HEK293 (cell line): ENCODE data around the gene CNGA4.

ENCODE experiments used
- CTCF ChIA-PET: fragments of 350-600 bp; formaldehyde crosslinking; extraction: SDS; loops from one replicate; lab custom pipeline; 2021; ENCODE audit warnings: antibody characterized with exemption; lab: Yijun Ruan, JAX
- POLR2A ChIA-PET: fragments of 300-600 bp; formaldehyde crosslinking; extraction: SDS; loops from one replicate; lab custom pipeline; 2020; ENCODE audit warnings: antibody characterized with exemption, inconsistent platforms; lab: Yijun Ruan, JAX
- H3K27ac ChIP-seq: fragments of 200-500 bp; sonication (Bioruptor generic); 2 replicates; pipeline ENCODE4 v1.5.1; 2014; ENCODE audit warnings: low read depth, low read length, control low read depth, inconsistent platforms; ENCODE audit errors: extremely low read depth
- H3K36me3 ChIP-seq, 2 experiments: fragments of 200-500 bp in 1 of 2; sonication (Bioruptor generic) in 1 of 2; 1 replicate in 1 of 2; 2 replicates in 1 of 2; pipeline ENCODE4 v1.5.1; 2014 to 2017; ENCODE audit warnings: inconsistent platforms in 2 of 2, low read length in 2 of 2; ENCODE audit not compliant: control insufficient read depth in 2 of 2, insufficient read depth in 1 of 2
- H3K4me1 ChIP-seq: fragments of 200-500 bp; sonication (Bioruptor generic); 2 replicates; pipeline ENCODE4 v1.5.1; 2014; ENCODE audit warnings: mild to moderate bottlenecking, low read length, inconsistent platforms; ENCODE audit not compliant: control insufficient read depth, insufficient read depth
- H3K4me3 ChIP-seq: 2 replicates; pipeline ENCODE4 v1.5.1; 2011; ENCODE audit warnings: low read depth, mild to moderate bottlenecking, control low read depth, low read length, moderate library complexity
- H3K9me3 ChIP-seq: fragments of 200-500 bp; sonication (Bioruptor generic); 2 replicates; pipeline ENCODE4 v1.5.1; 2014; ENCODE audit warnings: low read depth, low read length, inconsistent platforms; ENCODE audit not compliant: control insufficient read depth, insufficient read depth
- EGR2 ChIP-seq: fragments of 450-650 bp; formaldehyde crosslinking; IDR thresholded peaks from 2 replicates; pipeline ENCODE4 v1.5.1; 2016; ENCODE audit warnings: low read depth, missing biosample characterization, missing genetic modification characterization
- ZIC2 ChIP-seq: fragments of 450-650 bp; formaldehyde crosslinking; IDR thresholded peaks from 2 replicates; pipeline ENCODE4 v1.5.1; 2016; ENCODE audit warnings: missing biosample characterization, missing genetic modification characterization
- ZNF169 ChIP-seq: fragments of 450-650 bp; formaldehyde crosslinking; IDR thresholded peaks from 2 replicates; pipeline ENCODE4 v1.5.1; 2016; ENCODE audit warnings: missing biosample characterization, missing genetic modification characterization
- ZNF175 ChIP-seq: fragments of 450-650 bp; formaldehyde crosslinking; IDR thresholded peaks from 2 replicates; pipeline ENCODE4 v1.5.1; 2016; ENCODE audit warnings: missing biosample characterization, missing genetic modification characterization
- ZNF239 ChIP-seq: fragments of 450-650 bp; formaldehyde crosslinking; IDR thresholded peaks from 2 replicates; pipeline ENCODE4 v1.5.1; 2016; ENCODE audit warnings: missing biosample characterization, missing genetic modification characterization
- ZNF561 ChIP-seq: fragments of 450-650 bp; IDR thresholded peaks from 2 replicates; pipeline ENCODE4 v1.5.1; 2018; ENCODE audit warnings: missing biosample characterization, missing genetic modification characterization, borderline replicate concordance
- ZNF76 ChIP-seq: fragments of 450-650 bp; formaldehyde crosslinking; IDR thresholded peaks from 2 replicates; pipeline ENCODE4; 2016; ENCODE audit warnings: low read depth, missing biosample characterization, missing genetic modification characterization, borderline replicate concordance
- ZNF777 ChIP-seq: fragments of 450-650 bp; formaldehyde crosslinking; IDR thresholded peaks from 2 replicates; pipeline ENCODE4 v1.5.1; 2017; ENCODE audit warnings: missing biosample characterization, missing genetic modification characterization, borderline replicate concordance
- ZNF791 ChIP-seq: fragments of 450-650 bp; formaldehyde crosslinking; IDR thresholded peaks from 2 replicates; pipeline ENCODE4 v1.5.1; 2016; ENCODE audit warnings: missing biosample characterization, missing genetic modification characterization
- TF ChIP-seq, protein P1 (sequence below): fragments of 450-650 bp; formaldehyde crosslinking; IDR thresholded peaks from 2 replicates; pipeline ENCODE4 v1.5.1; 2016; ENCODE audit warnings: missing biosample characterization, missing genetic modification characterization, low read depth
- TF ChIP-seq, protein P2 (sequence below): fragments of 450-650 bp; formaldehyde crosslinking; IDR thresholded peaks from 2 replicates; pipeline ENCODE4 v1.5.1; 2016; ENCODE audit warnings: missing biosample characterization, missing genetic modification characterization
- TF ChIP-seq, protein P3 (sequence below): fragments of 450-650 bp; formaldehyde crosslinking; IDR thresholded peaks from 2 replicates; pipeline ENCODE4 v1.5.1; 2016; ENCODE audit warnings: missing biosample characterization, missing genetic modification characterization
- TF ChIP-seq, protein P4 (sequence below): fragments of 450-650 bp; formaldehyde crosslinking; IDR thresholded peaks from 2 replicates; pipeline ENCODE4 v1.5.1; 2016; ENCODE audit warnings: missing biosample characterization, missing genetic modification characterization

The CNGA4 gene

DNA sequence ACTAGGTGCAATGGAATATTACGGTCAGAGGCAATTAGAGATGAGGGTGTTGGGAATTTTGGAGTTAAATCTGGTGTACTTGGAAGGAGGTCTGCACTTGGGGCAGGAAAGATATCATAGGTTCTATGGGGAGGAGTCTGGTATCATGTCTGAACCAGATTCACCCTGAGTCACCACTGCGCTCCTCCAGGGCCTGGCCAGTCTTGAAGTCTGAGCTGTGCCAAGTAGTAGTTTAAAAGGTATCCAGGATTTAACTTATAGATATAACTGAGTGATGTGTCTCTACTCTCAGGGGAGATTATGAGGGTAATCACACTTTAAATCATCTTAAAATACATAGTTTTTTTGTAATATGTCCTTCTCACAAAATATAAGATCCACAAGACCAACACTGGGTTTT lies 6.6 kb downstream of the CNGA4 start:
- POLR2A ChIA-PET: no interaction called here
- no peaks in the 10 kb centered on the region for H3K9me3 ChIP-seq
- no peak for TF ChIP-seq ZNF791 (tag by site-specific recombination)
- TF ChIP-seq EGR2 (tag by site-specific recombination): no peak
- no peak for TF ChIP-seq ZNF169
- no peak for TF ChIP-seq ZNF561
- CTCF ChIA-PET: interaction anchor here (0.6 to 1.2 kb wide), 3 partner anchors 9 to 118 kb away, joined by 3 to 4 read pairs (median 3); no protein-coding TSS in a partner anchor
- H3K36me3 ChIP-seq: no peaks in the 10 kb centered on the region
- no peaks in the 10 kb centered on the region for H3K4me1 ChIP-seq
- no peak overlapping the region for H3K4me3 ChIP-seq
- H3K27ac ChIP-seq: no peak overlapping the region

DNA sequence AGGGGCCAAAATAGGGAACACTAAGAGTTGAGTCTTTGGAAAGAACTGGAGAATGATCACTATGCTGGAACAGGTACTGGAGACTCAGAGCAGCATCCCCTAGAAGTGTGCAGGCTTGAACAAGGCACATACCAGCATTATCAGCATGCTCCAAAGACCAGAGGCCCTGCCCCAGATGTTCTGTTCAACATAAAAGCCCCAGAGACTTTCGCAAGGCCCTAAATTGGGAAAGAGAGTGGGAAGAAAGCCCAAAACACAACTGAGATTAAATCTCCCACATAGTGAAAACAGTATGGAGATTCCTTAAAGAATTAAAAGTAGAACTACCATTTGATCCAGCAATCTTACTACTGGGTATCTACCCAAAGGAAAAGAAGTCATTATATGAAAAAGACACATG lies 9.4 kb downstream of the CNGA4 start:
- H3K27ac ChIP-seq: no peak overlapping the region
- TF ChIP-seq, protein P1, sequence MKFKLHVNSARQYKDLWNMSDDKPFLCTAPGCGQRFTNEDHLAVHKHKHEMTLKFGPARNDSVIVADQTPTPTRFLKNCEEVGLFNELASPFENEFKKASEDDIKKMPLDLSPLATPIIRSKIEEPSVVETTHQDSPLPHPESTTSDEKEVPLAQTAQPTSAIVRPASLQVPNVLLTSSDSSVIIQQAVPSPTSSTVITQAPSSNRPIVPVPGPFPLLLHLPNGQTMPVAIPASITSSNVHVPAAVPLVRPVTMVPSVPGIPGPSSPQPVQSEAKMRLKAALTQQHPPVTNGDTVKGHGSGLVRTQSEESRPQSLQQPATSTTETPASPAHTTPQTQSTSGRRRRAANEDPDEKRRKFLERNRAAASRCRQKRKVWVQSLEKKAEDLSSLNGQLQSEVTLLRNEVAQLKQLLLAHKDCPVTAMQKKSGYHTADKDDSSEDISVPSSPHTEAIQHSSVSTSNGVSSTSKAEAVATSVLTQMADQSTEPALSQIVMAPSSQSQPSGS (tag by site-specific recombination): no peak
- TF ChIP-seq, protein P2, sequence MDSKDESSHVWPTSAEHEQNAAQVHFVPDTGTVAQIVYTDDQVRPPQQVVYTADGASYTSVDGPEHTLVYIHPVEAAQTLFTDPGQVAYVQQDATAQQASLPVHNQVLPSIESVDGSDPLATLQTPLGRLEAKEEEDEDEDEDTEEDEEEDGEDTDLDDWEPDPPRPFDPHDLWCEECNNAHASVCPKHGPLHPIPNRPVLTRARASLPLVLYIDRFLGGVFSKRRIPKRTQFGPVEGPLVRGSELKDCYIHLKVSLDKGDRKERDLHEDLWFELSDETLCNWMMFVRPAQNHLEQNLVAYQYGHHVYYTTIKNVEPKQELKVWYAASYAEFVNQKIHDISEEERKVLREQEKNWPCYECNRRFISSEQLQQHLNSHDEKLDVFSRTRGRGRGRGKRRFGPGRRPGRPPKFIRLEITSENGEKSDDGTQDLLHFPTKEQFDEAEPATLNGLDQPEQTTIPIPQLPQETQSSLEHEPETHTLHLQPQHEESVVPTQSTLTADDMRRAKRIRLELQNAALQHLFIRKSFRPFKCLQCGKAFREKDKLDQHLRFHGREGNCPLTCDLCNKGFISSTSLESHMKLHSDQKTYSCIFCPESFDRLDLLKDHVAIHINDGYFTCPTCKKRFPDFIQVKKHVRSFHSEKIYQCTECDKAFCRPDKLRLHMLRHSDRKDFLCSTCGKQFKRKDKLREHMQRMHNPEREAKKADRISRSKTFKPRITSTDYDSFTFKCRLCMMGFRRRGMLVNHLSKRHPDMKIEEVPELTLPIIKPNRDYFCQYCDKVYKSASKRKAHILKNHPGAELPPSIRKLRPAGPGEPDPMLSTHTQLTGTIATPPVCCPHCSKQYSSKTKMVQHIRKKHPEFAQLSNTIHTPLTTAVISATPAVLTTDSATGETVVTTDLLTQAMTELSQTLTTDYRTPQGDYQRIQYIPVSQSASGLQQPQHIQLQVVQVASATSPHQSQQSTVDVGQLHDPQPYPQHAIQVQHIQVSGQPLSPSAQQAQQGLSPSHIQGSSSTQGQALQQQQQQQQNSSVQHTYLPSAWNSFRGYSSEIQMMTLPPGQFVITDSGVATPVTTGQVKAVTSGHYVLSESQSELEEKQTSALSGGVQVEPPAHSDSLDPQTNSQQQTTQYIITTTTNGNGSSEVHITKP (tag by site-specific recombination): no peak
- TF ChIP-seq ZIC2 (tag by site-specific recombination) (no peak), ZNF76 (tag by site-specific recombination) (no peak), ZNF175 (tag by site-specific recombination) (no peak), ZNF239 (tag by site-specific recombination) (no peak), ZNF777 (tag by site-specific recombination) (no peak)
- TF ChIP-seq, protein P3, sequence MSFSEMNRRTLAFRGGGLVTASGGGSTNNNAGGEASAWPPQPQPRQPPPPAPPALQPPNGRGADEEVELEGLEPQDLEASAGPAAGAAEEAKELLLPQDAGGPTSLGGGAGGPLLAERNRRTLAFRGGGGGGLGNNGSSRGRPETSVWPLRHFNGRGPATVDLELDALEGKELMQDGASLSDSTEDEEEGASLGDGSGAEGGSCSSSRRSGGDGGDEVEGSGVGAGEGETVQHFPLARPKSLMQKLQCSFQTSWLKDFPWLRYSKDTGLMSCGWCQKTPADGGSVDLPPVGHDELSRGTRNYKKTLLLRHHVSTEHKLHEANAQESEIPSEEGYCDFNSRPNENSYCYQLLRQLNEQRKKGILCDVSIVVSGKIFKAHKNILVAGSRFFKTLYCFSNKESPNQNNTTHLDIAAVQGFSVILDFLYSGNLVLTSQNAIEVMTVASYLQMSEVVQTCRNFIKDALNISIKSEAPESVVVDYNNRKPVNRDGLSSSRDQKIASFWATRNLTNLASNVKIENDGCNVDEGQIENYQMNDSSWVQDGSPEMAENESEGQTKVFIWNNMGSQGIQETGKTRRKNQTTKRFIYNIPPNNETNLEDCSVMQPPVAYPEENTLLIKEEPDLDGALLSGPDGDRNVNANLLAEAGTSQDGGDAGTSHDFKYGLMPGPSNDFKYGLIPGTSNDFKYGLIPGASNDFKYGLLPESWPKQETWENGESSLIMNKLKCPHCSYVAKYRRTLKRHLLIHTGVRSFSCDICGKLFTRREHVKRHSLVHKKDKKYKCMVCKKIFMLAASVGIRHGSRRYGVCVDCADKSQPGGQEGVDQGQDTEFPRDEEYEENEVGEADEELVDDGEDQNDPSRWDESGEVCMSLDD (tag by site-specific recombination): no peak
- TF ChIP-seq, protein P4, sequence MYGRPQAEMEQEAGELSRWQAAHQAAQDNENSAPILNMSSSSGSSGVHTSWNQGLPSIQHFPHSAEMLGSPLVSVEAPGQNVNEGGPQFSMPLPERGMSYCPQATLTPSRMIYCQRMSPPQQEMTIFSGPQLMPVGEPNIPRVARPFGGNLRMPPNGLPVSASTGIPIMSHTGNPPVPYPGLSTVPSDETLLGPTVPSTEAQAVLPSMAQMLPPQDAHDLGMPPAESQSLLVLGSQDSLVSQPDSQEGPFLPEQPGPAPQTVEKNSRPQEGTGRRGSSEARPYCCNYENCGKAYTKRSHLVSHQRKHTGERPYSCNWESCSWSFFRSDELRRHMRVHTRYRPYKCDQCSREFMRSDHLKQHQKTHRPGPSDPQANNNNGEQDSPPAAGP: no peak
- POLR2A ChIA-PET: no interaction called here
- no peaks in the 10 kb centered on the region for H3K36me3 ChIP-seq
- CTCF ChIA-PET: interaction anchor here (0.6 to 6.0 kb wide), 2 partner anchors 28 to 68 kb away, joined by 3 to 113 read pairs; partner anchors contain the start of gene CAVIN3
- H3K4me3 ChIP-seq: no peak overlapping the region
- no peaks in the 10 kb centered on the region for H3K9me3 ChIP-seq
- H3K4me1 ChIP-seq: no peaks in the 10 kb centered on the region
